ENCODE measurements around the gene FAN1.

FAN1 gene

DNA sequence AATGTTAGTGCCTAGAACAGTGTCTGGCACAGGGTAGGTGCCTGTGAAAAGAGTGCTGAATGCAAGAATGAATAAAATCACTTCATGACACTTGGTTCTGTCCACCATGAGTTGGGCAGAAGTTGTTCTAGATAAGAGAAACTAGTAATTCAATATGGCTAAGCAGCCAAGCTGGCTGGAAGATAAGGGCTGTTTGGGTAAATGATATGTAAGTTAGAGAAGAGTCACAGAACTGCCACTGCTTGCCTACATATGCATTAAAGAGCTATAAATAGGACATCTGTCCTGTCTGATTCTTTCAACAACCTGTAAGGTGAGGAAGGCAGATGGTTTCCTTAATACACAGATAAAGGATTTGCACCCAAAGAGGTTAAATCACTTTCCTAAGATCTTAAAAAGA is 74.6 kb downstream of the FAN1 start:
- peak overlapping the region; percentile 55 for H3K27ac ChIP-seq
- no peaks in the 10 kb centered on the region for H3K27me3 ChIP-seq (ENCODE audit: insufficient read depth, low read depth, severe bottlenecking)
- TF ChIP-seq, protein P1, sequence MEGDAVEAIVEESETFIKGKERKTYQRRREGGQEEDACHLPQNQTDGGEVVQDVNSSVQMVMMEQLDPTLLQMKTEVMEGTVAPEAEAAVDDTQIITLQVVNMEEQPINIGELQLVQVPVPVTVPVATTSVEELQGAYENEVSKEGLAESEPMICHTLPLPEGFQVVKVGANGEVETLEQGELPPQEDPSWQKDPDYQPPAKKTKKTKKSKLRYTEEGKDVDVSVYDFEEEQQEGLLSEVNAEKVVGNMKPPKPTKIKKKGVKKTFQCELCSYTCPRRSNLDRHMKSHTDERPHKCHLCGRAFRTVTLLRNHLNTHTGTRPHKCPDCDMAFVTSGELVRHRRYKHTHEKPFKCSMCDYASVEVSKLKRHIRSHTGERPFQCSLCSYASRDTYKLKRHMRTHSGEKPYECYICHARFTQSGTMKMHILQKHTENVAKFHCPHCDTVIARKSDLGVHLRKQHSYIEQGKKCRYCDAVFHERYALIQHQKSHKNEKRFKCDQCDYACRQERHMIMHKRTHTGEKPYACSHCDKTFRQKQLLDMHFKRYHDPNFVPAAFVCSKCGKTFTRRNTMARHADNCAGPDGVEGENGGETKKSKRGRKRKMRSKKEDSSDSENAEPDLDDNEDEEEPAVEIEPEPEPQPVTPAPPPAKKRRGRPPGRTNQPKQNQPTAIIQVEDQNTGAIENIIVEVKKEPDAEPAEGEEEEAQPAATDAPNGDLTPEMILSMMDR (IDR thresholded peaks at IDR 0.05; ENCODE audit: low read depth, low read length): no peak
- no peak for DNase-seq
- H3K4me3 ChIP-seq (ENCODE audit: low read depth, low read length): no peak overlapping the region
- no peaks in the 10 kb centered on the region for H3K9me3 ChIP-seq (ENCODE audit: severe bottlenecking)
- H3K36me3 ChIP-seq: peaks cover 14% of the 10 kb centered on the region

DNA sequence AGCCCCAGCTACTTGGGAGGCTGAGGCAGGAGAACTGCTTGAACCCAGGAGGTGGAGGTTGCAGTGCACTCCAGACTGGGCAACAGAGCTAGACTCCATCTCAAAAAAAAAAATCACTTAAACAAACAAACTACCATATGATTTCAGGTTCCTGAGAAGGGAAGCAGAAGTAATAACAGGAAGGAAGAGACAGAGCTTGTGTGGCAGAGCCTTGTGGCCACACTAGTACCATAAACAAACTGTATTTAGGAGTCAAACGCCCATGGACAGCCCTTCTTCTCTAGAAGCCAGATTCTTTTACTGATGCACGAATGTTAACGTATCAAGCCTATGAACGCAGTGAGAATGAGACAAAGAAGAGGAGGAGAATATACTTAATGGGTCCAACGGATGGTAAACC is 75.7 kb downstream of the FAN1 start:
- Histone ChIP-seq H3K4me3 (ENCODE audit: low read depth, low read length) (no peak overlapping the region), H3K36me3 (peaks cover 4% of the 10 kb centered on the region; the same call in 1 of the 2 replicates), H3K27ac (no peak overlapping the region), H3K9me3 (ENCODE audit: severe bottlenecking) (no peaks in the 10 kb centered on the region), H3K27me3 (ENCODE audit: insufficient read depth, low read depth, severe bottlenecking) (no peaks in the 10 kb centered on the region)
- DNase-seq: no peak
- TF ChIP-seq, protein P1 (IDR thresholded peaks at IDR 0.05; ENCODE audit: low read depth, low read length): no peak

DNA sequence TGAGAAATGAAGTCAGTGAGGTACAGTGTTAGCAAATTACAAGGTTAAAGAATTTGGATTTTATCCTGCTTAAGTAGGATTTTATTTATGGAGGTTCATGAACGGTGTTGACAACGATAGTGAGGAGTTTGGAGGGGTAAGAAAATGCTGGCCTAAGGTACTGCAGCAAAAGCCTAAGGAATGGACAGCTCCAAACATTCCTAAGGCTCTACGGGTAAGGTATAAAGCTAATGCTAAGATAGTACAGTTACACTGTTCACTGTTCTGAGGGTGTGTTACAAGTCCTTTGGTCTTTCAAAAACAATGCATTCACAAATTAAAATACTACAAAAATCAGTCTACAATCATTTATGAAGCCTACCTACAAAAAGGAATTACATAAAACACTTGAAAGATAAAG is 80.4 kb downstream of the FAN1 start:
- peak overlapping the region; percentile 66 for H3K27ac ChIP-seq
- no peaks in the 10 kb centered on the region for H3K27me3 ChIP-seq (ENCODE audit: insufficient read depth, low read depth, severe bottlenecking)
- DNase-seq: no peak
- no peaks in the 10 kb centered on the region for H3K9me3 ChIP-seq (ENCODE audit: severe bottlenecking)
- H3K36me3 ChIP-seq: peaks cover 10% of the 10 kb centered on the region
- TF ChIP-seq, protein P1 (IDR thresholded peaks at IDR 0.05; ENCODE audit: low read depth, low read length): no peak
- H3K4me3 ChIP-seq (ENCODE audit: low read depth, low read length): peak overlapping the region; percentile 37

DNA sequence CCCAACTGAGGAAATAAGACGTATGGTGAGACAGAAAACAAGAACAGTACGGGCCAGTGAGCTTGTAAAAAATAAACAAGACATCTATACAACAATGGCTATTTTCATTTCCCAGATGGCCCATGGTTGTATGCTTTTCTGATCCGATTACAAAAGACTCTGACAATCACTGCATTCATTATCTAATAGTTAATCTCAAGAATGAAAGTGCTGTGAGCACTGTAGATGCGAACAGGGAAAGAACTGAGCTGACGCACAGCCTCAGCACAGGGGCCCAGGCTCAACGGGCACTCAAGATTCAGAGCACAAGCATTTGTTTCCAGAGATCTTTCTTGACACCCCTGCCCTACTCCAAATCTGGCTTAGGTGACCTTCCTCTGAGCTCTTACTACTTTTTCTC is 80.8 kb downstream of the FAN1 start:
- DNase-seq: peak; percentile 50
- Histone ChIP-seq H3K4me3 (ENCODE audit: low read depth, low read length) (peak overlapping the region; percentile 37), H3K27me3 (ENCODE audit: insufficient read depth, low read depth, severe bottlenecking) (no peaks in the 10 kb centered on the region), H3K27ac (peak overlapping the region; percentile 66), H3K9me3 (ENCODE audit: severe bottlenecking) (no peaks in the 10 kb centered on the region), H3K36me3 (peaks cover 10% of the 10 kb centered on the region)
- TF ChIP-seq, protein P1 (IDR thresholded peaks at IDR 0.05; ENCODE audit: low read depth, low read length): no peak

DNA sequence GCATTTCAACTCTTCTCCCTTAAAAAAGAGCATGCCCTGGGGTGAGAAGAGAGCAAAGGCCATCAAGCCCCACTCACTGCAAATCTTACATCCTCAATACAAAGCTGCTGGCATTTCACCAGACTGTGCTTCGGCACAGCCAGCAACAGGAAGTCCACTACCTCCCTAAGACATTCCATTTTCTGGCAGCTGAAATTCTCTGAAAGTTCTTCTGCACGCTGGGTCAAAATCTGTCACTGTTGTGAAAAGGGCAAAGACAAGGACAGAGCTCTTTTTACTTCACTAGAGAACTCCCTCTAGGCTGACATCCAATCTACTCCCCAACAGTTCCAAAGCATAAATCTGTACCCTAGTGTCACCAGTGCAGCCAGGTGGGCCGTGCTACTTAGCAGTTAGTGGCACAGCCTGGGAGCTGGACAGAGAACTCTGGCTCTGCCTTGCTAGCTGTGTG is 81.4 kb downstream of the FAN1 start:
- Histone ChIP-seq H3K36me3 (peaks cover 10% of the 10 kb centered on the region), H3K27ac (peak overlapping the region; percentile 66), H3K4me3 (ENCODE audit: low read depth, low read length) (peak overlapping the region; percentile 37), H3K9me3 (ENCODE audit: severe bottlenecking) (no peaks in the 10 kb centered on the region), H3K27me3 (ENCODE audit: insufficient read depth, low read depth, severe bottlenecking) (no peaks in the 10 kb centered on the region)
- DNase-seq: no peak
- TF ChIP-seq, protein P1 (IDR thresholded peaks at IDR 0.05; ENCODE audit: low read depth, low read length): no peak

DNA sequence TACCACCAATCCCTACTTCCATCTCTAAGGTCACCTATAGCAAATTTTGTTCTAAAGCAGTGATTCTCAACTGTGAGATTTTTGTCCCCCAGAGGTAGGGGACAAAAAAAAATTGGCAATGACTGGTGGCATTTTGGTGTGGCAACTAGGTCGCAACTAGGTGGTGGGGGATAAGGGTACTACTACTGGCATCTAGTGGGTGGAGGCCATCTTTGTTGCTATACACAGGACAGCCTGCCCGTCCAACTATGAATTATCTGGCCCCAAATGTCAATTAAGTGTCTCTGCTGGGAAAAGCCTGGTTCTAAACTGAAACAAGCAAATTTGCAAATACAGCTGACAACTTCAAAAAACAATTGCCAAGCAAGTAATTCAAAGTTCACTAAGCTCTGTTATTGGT is 86.3 kb downstream of the FAN1 start:
- H3K27ac ChIP-seq: no peak overlapping the region
- no peak for DNase-seq
- H3K27me3 ChIP-seq (ENCODE audit: insufficient read depth, low read depth, severe bottlenecking): no peaks in the 10 kb centered on the region
- peak overlapping the region; percentile 99; the same call in 1 of the 2 replicates for H3K4me3 ChIP-seq (ENCODE audit: low read depth, low read length)
- H3K9me3 ChIP-seq (ENCODE audit: severe bottlenecking): no peaks in the 10 kb centered on the region
- TF ChIP-seq, protein P1 (IDR thresholded peaks at IDR 0.05; ENCODE audit: low read depth, low read length): no peak
- peaks cover 10% of the 10 kb centered on the region for H3K36me3 ChIP-seq

All from WERI-Rb-1 (cell line).